NK-92 (cell line): ENCODE data around the gene KNTC1.
"Not testable (repeated sequence)": the region's sequence is repeated elsewhere in the genome, so short reads cannot be mapped to it uniquely, and the experiment has no call there.

Experiments used
- DNase-seq: peaks from one replicate; lab custom pipeline; 2025; ENCODE audit not compliant: unreplicated experiment; lab: John Stamatoyannopoulos, UW

The KNTC1 gene, protein sequence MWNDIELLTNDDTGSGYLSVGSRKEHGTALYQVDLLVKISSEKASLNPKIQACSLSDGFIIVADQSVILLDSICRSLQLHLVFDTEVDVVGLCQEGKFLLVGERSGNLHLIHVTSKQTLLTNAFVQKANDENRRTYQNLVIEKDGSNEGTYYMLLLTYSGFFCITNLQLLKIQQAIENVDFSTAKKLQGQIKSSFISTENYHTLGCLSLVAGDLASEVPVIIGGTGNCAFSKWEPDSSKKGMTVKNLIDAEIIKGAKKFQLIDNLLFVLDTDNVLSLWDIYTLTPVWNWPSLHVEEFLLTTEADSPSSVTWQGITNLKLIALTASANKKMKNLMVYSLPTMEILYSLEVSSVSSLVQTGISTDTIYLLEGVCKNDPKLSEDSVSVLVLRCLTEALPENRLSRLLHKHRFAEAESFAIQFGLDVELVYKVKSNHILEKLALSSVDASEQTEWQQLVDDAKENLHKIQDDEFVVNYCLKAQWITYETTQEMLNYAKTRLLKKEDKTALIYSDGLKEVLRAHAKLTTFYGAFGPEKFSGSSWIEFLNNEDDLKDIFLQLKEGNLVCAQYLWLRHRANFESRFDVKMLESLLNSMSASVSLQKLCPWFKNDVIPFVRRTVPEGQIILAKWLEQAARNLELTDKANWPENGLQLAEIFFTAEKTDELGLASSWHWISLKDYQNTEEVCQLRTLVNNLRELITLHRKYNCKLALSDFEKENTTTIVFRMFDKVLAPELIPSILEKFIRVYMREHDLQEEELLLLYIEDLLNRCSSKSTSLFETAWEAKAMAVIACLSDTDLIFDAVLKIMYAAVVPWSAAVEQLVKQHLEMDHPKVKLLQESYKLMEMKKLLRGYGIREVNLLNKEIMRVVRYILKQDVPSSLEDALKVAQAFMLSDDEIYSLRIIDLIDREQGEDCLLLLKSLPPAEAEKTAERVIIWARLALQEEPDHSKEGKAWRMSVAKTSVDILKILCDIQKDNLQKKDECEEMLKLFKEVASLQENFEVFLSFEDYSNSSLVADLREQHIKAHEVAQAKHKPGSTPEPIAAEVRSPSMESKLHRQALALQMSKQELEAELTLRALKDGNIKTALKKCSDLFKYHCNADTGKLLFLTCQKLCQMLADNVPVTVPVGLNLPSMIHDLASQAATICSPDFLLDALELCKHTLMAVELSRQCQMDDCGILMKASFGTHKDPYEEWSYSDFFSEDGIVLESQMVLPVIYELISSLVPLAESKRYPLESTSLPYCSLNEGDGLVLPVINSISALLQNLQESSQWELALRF (N-terminal part only)

GRCh38 chr12:122526683-122527477 lies at the start of gene KNTC1, which contains the start of gene RSRC2:
KNTC1 (plus strand) TSS chr12:122527249; CDS start chr12:122530064, 2,815 bp downstream.
RSRC2 (minus strand) TSS chr12:122526936; CDS start chr12:122526853, 83 bp downstream.
- peak; percentile 87 for DNase-seq

DNA sequence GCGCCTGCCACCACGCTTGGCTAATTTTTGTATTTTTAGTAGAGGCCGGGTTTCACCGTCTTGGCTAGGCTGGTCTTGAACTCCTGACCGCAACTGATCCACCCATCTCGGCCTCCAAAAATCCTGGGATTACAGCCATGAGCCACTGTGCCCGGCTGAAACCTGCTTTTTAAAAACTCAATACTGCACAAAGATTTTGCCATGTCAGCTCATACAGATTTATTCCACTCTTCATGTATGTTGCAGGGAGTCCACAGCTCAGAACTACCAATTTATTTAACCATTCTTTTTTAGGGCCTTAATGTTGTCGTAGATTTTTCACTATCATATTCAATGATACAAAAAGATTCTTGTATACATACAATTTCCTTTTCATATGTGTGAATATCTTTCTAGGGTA lies 46.3 kb upstream of the KNTC1 start:
- no peak for DNase-seq

GRCh38 chr12:122481861-122482260 lies 45.2 kb upstream of the KNTC1 start:
- no peak for DNase-seq

DNA sequence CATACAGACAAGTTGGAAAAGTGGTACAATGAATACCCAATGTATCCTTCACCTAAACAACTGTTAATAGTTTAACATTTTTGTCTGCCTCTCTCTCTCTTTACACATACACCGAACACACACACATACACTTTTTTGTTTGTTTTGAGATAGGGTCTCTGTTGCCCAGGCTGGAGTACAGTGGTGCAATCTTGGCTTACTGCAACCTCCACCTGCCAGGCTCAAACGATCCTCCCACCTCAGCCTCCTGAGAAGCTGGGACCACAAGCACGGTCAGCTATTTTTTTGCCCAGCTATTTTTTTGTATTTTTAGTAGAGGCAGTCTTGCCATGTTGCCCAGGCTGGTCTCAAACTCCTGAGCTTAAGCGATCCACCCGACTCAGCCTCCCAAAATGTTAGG lies 43.1 kb upstream of the KNTC1 start:
- no peak for DNase-seq

DNA sequence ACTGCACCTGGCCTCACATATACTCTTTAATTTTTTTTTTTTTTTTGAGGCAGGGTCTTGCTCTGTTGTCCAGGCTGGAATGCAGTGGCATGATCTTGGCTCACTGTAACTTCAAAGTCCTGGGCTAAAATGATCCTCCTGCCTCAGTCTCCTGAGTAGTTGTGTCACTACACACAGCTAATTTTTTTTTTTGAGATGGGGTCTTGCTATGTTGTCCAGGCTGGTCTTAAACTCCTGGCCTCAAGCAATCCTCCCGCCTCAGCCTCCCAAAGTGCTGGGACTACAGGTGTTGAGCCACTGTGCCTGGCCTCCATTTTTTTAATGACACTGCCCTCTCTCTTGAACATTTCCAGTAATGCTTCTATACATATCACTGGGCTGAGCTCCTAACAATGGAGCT lies 42.7 kb upstream of the KNTC1 start:
- DNase-seq = not testable (repeated sequence)

DNA sequence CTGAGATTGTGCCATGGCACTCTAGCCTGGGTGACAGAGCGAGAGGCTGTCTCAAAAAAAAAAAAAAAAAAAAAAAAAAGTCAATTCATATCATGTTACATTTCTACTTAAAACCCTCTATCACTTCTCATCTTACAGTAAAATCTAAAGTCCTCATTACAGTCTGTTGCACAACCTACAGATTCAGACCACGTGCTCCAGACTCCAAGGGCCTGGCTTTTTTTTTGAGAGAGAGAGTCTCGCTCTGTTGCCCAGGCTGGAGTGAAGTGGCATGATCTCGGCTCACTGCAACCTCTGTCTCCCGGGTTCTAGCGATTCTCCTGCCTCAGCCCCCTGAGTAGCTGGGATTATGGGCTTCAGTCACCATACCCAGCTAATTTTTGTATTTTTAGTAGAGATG lies 40.7 kb upstream of the KNTC1 start:
- not testable (repeated sequence) for DNase-seq

- DNase-seq = no peak
These were observed 40.1 kb upstream of the KNTC1 start for GRCh38 chr12:122486805-122487426.

DNA sequence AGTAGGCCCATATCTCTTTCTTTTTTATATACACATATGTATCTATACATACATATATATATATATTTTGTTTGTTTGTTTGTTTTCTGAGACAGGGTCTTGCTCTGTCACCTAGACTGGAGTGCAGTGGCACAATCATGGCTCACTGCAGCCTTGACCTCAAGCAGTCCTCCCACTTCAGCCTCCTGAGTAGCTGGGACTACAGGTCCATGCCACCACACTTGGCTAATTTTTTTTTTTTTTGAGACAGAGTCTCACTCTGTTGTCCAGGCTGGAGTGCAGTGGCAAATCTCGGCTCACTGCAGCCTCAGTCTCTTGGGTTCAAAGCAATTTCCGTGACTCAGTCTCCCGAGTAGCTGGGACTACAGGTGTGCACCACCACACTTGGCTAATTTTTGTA lies 39.2 kb upstream of the KNTC1 start:
- DNase-seq = not testable (repeated sequence)

DNA sequence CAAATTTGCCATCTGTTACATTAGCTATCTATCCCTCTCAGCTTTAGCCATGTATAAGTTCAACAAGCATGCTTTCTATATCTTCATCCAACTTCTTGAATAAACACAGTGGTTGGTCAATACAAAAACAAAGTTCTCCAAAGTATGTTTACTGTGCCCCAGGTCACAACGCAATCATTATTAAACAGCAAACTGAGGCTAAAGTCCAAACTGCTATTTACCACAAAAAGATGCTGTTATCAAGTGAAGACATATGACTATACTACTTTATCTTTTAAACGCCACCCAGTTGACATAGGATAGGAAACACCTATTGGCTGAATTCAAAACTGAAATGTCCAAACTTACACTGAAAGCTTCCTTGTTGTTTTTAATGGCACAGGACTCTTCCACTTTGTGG lies 38.0 kb upstream of the KNTC1 start:
- no peak for DNase-seq

DNA sequence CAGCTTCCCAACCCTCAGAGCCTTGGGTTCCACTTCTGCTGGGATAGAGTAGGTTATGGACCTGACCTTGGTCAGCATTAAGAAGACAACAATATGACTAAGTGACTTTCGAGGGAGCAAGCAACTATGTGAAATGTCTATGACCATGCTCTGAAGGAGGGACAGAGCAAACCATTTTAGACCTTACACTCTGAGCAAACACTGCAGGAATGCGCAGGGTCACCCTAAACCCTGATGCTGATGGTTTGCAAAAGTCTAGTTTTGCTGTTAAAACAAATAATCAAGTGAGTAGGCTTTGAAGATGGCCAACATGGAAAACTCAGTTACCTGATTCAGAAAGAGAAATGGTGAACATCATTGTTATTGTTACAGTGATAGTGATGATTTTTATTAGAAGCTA lies 35.1 kb upstream of the KNTC1 start:
- DNase-seq = no peak

DNA sequence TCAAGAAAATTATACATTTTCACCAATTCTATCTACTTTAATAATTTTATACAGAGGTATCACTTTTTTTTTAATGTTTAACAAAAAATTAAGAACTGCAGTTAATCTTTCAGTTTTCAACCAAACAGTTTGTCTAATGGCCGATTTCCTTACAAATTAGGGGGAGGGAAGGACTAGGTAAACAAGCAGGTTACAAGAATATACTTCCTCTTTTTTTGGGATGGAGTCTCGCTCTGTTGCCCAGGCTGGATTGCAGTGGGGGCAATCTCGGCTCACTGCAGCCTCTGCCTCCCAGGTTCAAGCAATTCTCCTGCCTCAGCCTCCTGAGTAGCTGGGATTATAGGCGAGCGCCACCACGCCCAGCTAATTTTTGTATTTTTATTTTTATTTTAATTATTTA lies 33.8 kb upstream of the KNTC1 start:
- DNase-seq = not testable (repeated sequence)

GRCh38 chr12:122495258-122495657 lies 31.8 kb upstream of the KNTC1 start:
- no peak for DNase-seq

- DNase-seq = no peak
These were observed 26.9 kb upstream of the KNTC1 start for GRCh38 chr12:122499991-122500684.

- DNase-seq = peak; percentile 42
These were observed 26.2 kb upstream of the KNTC1 start, which contains the start of gene ZCCHC8 for GRCh38 chr12:122500685-122501488. ZCCHC8 (minus strand) TSS chr12:122500932; CDS start chr12:122500840, 92 bp downstream.

DNA sequence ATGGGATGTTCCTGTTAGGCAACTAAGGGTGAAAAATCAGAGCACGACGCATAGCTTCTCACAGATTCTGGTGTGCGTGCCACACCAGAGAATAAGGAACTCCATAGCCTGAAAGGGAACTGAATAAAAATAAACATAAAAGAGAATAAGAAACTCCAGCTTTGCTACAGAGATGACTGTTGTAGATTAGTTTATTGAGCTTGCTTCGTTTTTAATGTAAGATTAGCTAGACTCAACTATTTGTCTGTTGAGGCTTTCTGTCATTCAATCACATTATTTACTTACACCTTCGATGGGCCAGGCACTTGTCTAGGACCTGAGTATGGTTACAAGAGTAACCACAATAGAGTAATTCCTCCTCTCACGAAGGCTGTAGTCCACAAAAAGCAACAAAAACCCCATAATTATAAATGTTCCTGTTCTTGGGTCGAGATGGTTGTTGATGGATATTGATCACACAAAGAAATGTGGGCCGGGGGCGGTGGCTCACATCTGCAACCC lies 25.5 kb upstream of the KNTC1 start:
- DNase-seq = no peak

DNA sequence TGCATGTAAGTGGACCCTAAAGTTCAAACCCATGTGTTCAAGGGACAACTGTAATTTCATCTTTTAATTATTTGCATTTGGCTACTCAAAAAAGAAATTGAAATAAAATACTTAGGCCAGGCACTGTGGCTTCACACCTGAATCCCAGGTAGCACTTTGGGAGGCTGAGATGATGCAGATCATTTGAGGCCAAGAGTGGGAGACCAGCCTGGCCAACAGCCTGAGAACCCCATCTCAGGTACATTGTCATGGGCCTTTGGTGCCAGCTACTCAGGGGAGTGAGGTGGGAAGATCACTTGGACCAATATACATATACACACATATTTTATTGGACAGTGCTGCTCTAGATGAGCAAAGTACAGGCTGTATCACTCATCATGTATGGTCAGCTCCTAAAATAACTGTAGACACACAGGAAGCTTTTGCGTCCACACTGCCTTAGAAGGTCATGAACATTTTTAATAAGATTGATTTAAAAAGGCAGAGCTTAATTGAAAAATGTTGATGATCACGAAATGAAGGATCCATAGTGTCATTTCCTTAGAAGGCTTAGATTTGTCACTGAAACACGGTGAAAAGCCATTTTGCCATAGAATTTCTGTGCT lies 23.8 kb upstream of the KNTC1 start:
- no peak for DNase-seq

DNA sequence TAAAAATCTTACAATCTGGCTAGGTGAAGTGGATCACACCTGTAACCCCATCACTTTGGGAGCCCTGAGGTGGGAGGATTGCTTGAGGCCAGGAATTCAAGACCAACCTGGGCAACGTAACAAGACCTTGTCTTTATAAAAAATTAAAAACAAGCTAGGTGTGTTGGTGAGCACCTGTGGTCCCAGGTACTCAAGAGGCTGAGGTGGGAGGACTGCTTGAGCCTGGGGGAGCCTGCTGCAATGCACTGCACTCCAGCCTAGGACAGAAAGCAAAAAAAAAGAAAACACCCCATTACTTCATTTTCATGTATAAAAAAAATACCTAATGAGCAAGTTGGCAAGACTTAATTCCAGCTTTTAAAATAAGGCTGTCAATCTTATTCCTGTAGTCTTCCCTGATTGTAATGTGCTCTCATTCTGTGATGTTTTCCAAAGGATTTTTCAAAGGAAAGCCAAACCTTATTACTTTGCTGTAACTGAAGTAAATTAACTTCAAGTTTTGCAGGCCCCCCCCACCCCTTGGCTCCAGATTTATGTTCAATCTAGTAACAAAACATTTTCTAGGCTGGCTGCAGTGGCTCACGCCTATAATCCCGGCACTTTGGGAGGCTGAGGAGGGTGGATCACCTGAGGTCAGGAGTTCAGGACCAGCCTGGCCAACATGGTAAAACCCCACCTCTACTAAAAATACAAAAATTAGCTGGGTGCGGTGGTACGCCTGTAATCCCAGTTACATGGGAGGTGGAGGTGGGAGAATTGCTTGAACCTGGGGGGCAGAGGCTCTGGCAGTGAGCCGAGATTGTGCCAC lies 23.1 kb upstream of the KNTC1 start:
- no peak for DNase-seq
